Progenitor cell of endocrine pancreas (in vitro differentiated cells): ENCODE data around the gene PCP2. TPM values are rescaled to one million over a fixed set of nuclear protein-coding genes. Genes with fewer than 3 reads are reported as not detected.
A peak's percentile ranks its signal among the peaks of the same experiment; 100 is the strongest.

Experiments
- DNase-seq: peaks from one replicate; pipeline ENCODE4 v3.0.0; 2021; ENCODE audit warnings: low spot score; ENCODE audit not compliant: unreplicated experiment
- H3K27ac Mint-ChIP-seq: 2 replicates; pipeline ENCODE4 v1.8.0; 2021; ENCODE audit warnings: mild to moderate bottlenecking, moderate library complexity, mixed read lengths
- H3K27me3 Mint-ChIP-seq: 2 replicates; pipeline ENCODE4 v1.8.0; 2021; ENCODE audit warnings: mixed read lengths
- H3K36me3 Mint-ChIP-seq: 2 replicates; pipeline ENCODE4 v1.8.0; 2022; ENCODE audit warnings: mixed read lengths; ENCODE audit not compliant: insufficient read depth
- H3K4me1 Mint-ChIP-seq: 2 replicates; pipeline ENCODE4 v1.8.0; 2021; ENCODE audit warnings: low read depth, mixed read lengths
- H3K4me3 Mint-ChIP-seq: 2 replicates; pipeline ENCODE4 v1.8.0; 2021; ENCODE audit warnings: low read depth, mild to moderate bottlenecking, moderate library complexity, mixed read lengths
- H3K9me3 Mint-ChIP-seq: 2 replicates; pipeline ENCODE4 v1.8.0; 2021; ENCODE audit warnings: low read depth, mixed read lengths
- total RNA-seq: library from RNA; stranded (reverse); gene quantifications from 2 replicates; pipeline ENCODE4 v1.2.1, GENCODE V29; 2021
- TF ChIP-seq, protein P1 (sequence below): fragments of 200-600 bp; sonication (generic); IDR thresholded peaks from one replicate; pipeline ENCODE4 v1.5.0; 2021; ENCODE audit warnings: antibody characterized with exemption, mild to moderate bottlenecking; ENCODE audit not compliant: unreplicated experiment

The PCP2 gene
- total RNA-seq, 1 donor from 2014 or later = 2.0 TPM

GRCh38 chr19:7674010-7675005 is 40.8 kb upstream of the PCP2 start:
- TF ChIP-seq, protein P1, sequence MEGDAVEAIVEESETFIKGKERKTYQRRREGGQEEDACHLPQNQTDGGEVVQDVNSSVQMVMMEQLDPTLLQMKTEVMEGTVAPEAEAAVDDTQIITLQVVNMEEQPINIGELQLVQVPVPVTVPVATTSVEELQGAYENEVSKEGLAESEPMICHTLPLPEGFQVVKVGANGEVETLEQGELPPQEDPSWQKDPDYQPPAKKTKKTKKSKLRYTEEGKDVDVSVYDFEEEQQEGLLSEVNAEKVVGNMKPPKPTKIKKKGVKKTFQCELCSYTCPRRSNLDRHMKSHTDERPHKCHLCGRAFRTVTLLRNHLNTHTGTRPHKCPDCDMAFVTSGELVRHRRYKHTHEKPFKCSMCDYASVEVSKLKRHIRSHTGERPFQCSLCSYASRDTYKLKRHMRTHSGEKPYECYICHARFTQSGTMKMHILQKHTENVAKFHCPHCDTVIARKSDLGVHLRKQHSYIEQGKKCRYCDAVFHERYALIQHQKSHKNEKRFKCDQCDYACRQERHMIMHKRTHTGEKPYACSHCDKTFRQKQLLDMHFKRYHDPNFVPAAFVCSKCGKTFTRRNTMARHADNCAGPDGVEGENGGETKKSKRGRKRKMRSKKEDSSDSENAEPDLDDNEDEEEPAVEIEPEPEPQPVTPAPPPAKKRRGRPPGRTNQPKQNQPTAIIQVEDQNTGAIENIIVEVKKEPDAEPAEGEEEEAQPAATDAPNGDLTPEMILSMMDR = no peak
- H3K9me3 Mint-ChIP-seq = no peaks in the 10 kb centered on the region
- H3K27ac Mint-ChIP-seq = no peak overlapping the region
- no peaks in the 10 kb centered on the region for H3K36me3 Mint-ChIP-seq
- no peak overlapping the region for H3K4me3 Mint-ChIP-seq
- DNase-seq = no peak
- H3K27me3 Mint-ChIP-seq = peaks cover 74% of the 10 kb centered on the region
- no peaks in the 10 kb centered on the region for H3K4me1 Mint-ChIP-seq

DNA sequence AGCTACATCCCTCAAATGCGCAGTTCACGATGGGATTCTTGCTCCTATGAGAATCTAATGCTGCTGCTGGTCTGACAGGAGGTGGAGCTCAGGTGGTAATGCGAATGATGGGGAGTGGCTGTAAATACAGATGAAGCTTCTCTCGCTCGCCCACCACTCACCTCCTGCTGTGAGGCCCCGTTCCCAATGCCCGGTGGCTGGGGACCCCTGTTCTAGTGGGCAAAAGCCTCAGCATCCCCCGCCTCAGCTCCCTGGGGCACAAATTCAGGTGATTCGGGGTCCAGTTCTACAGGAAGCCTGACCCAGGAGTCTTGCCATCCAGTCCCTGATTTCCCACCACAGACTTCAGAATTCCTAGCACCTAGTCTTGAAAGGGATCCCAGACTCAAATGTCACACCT is 39.0 kb upstream of the PCP2 start:
- TF ChIP-seq, protein P1 = no peak
- H3K27ac Mint-ChIP-seq = no peak overlapping the region
- H3K4me3 Mint-ChIP-seq = no peak overlapping the region
- H3K4me1 Mint-ChIP-seq = no peaks in the 10 kb centered on the region
- H3K36me3 Mint-ChIP-seq = no peaks in the 10 kb centered on the region
- no peak for DNase-seq
- no peaks in the 10 kb centered on the region for H3K9me3 Mint-ChIP-seq
- peaks cover 75% of the 10 kb centered on the region for H3K27me3 Mint-ChIP-seq

GRCh38 chr19:7670790-7671189 is 37.3 kb upstream of the PCP2 start:
- H3K27ac Mint-ChIP-seq = no peak overlapping the region
- H3K9me3 Mint-ChIP-seq = no peaks in the 10 kb centered on the region
- H3K4me3 Mint-ChIP-seq = no peak overlapping the region
- H3K27me3 Mint-ChIP-seq = peaks cover 72% of the 10 kb centered on the region
- H3K36me3 Mint-ChIP-seq = no peaks in the 10 kb centered on the region
- no peak for DNase-seq
- no peaks in the 10 kb centered on the region for H3K4me1 Mint-ChIP-seq
- TF ChIP-seq, protein P1 = no peak

GRCh38 chr19:7670150-7670783 is 36.7 kb upstream of the PCP2 start:
- DNase-seq = no peak
- Mint-ChIP-seq H3K4me1 (no peaks in the 10 kb centered on the region), H3K4me3 (peak overlapping the region; percentile 40), H3K36me3 (no peaks in the 10 kb centered on the region), H3K9me3 (no peaks in the 10 kb centered on the region), H3K27ac (no peak overlapping the region), H3K27me3 (peaks cover 74% of the 10 kb centered on the region)
- TF ChIP-seq, protein P1 = no peak

GRCh38 chr19:7669641-7670040 is 36.1 kb upstream of the PCP2 start:
- Mint-ChIP-seq H3K36me3 (no peaks in the 10 kb centered on the region), H3K4me3 (no peak overlapping the region), H3K27me3 (peaks cover 73% of the 10 kb centered on the region)

More at GRCh38 chr19:7669641-7670040, 36.1 kb upstream of the PCP2 start:
- no peaks in the 10 kb centered on the region for H3K4me1 Mint-ChIP-seq
- H3K27ac Mint-ChIP-seq = no peak overlapping the region
- DNase-seq = no peak
- no peaks in the 10 kb centered on the region for H3K9me3 Mint-ChIP-seq
- TF ChIP-seq, protein P1 = no peak
